Mesendoderm (in vitro differentiated cells): ENCODE results near the gene PCDHA3.
A peak's percentile ranks its signal among the peaks of the same experiment; 100 is the strongest.
"Not testable (repeated sequence)": the region's sequence is repeated elsewhere in the genome, so short reads cannot be mapped to it uniquely, and the experiment has no call there.

Experiments
- DNase-seq: peaks from one replicate; pipeline ENCODE4 v3.0.0; 2013
- H2AK5ac ChIP-seq: 2 replicates; pipeline ENCODE4 v1.6.1; 2013; ENCODE audit warnings: low read length, inconsistent platforms
- H2BK120ac ChIP-seq: 2 replicates; pipeline ENCODE4 v1.6.1; 2013; ENCODE audit warnings: low read depth, mild to moderate bottlenecking, low read length, moderate library complexity, mixed read lengths
- H2BK15ac ChIP-seq: replicated peaks from 2 replicates; pipeline ENCODE4 v1.6.1; 2013; ENCODE audit warnings: low read depth, mild to moderate bottlenecking, moderate library complexity
- H2BK5ac ChIP-seq: 2 replicates; pipeline ENCODE4 v1.6.1; 2013; ENCODE audit warnings: low read length, inconsistent platforms
- H3K18ac ChIP-seq: 2 replicates; pipeline ENCODE4 v1.6.1; 2013; ENCODE audit warnings: mild to moderate bottlenecking, low read length, mixed read lengths
- H3K23ac ChIP-seq: one replicate; pipeline ENCODE4 v1.6.1; 2013; ENCODE audit warnings: low read length
- H3K27ac ChIP-seq: 2 replicates; pipeline ENCODE4 v1.5.1; 2013; ENCODE audit warnings: low read depth, mild to moderate bottlenecking, inconsistent platforms, low read length, moderate library complexity
- H3K27me3 ChIP-seq: 2 replicates; pipeline ENCODE4 v1.6.1; 2013; ENCODE audit warnings: low read length, control low read depth, mild to moderate bottlenecking, inconsistent platforms; ENCODE audit not compliant: insufficient read depth, poor library complexity
- H3K36me3 ChIP-seq: 2 replicates; pipeline ENCODE4 v1.6.1; 2013; ENCODE audit warnings: low read length, inconsistent platforms; ENCODE audit not compliant: control insufficient read depth, insufficient read depth
- H3K4ac ChIP-seq: one replicate; pipeline ENCODE4 v1.6.1; 2013; ENCODE audit warnings: low read depth, mild to moderate bottlenecking, low read length, moderate library complexity
- H3K4me1 ChIP-seq: 2 replicates; pipeline ENCODE4 v1.6.1; 2013; ENCODE audit warnings: low read depth, low read length, inconsistent platforms; ENCODE audit not compliant: control insufficient read depth
- H3K4me2 ChIP-seq: 2 replicates; pipeline ENCODE4 v1.6.1; 2013; ENCODE audit warnings: low read length
- H3K4me3 ChIP-seq: 2 replicates; pipeline ENCODE4 v1.5.1; 2013; ENCODE audit warnings: mild to moderate bottlenecking, low read length
- H3K56ac ChIP-seq: one replicate; pipeline ENCODE4 v1.6.1; 2013; ENCODE audit warnings: low read length
- H3K79me1 ChIP-seq: 2 replicates; pipeline ENCODE4 v1.6.1; 2013; ENCODE audit warnings: low read length, inconsistent platforms
- H3K79me2 ChIP-seq: 2 replicates; pipeline ENCODE4 v1.6.1; 2013; ENCODE audit warnings: mild to moderate bottlenecking, low read length; ENCODE audit not compliant: control insufficient read depth, insufficient read depth
- H3K9ac ChIP-seq: 2 replicates; pipeline ENCODE4 v1.6.1; 2013; ENCODE audit warnings: low read length, inconsistent platforms
- H4K5ac ChIP-seq: one replicate; pipeline ENCODE4 v1.6.1; 2013; ENCODE audit warnings: low read length
- H4K8ac ChIP-seq: one replicate; pipeline ENCODE4 v1.6.1; 2013; ENCODE audit warnings: low read depth, mild to moderate bottlenecking, control low read depth, low read length, moderate library complexity
- WGBS: extraction: QIAGEN DNeasy Blood & Tissue Kit; methylation state at CpG from one replicate; pipeline ENCODE4 v1.1.7; 2013; ENCODE audit warnings: low lambda C conversion rate, missing lambda C conversion rate; ENCODE audit not compliant: insufficient coverage; ENCODE audit errors: extremely low coverage; 5-methylcytosine and 5-hydroxymethylcytosine counted together

PCDHA3 gene

DNA sequence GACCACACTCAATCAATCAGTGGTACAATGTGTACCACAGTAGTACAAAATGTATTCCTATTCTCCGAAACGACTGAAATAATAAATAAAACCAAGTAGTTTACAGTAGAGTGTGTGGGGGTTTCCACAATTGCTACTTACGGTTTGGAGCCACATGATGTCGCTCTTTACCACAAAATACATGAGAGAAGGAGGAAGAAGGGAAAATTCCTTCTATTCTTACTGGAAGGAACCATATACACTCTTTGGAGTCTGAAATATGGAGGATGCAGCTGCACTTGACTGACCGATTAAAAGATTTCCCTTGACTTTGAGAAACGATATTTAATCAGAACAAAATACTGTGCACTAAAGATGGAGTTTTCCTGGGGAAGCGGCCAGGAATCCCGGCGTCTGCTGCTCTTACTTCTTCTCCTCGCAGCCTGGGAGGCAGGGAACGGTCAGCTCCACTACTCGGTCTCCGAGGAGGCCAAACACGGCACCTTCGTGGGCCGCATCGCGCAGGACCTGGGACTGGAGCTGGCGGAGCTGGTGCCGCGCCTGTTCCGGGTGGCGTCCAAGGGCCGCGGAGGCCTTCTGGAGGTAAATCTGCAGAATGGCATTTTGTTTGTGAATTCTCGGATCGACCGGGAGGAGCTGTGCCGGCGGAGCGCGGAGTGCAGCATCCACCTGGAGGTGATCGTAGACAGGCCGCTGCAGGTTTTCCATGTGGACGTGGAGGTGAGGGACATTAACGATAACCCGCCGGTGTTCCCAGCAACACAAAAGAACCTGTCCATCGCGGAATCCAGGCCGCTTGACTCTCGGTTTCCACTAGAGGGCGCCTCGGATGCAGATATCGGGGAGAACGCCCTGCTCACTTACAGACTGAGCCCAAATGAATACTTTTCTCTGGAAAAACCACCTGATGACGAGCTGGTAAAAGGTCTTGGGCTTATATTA, 6.2 kb downstream of the PCDHA3 start, which contains the start of gene PCDHA4:
TSS of gene PCDHA4 (plus strand) at position 235 of the 942 bp plus-strand sequence.
- Histone ChIP-seq H2BK120ac (no peak within 1 kb of the TSS), H3K9ac (peak within 1 kb of the TSS; percentile 90), H3K27ac (no peak within 1 kb of the TSS), H3K56ac (peak within 1 kb of the TSS; percentile 95), H3K4me1 (no peaks in the 10 kb centered on the region), H3K79me2 (no peaks in the 10 kb centered on the region), H2AK5ac (no peak within 1 kb of the TSS), H4K8ac (no peak within 1 kb of the TSS), H3K23ac (no peak within 1 kb of the TSS), H3K18ac (no peak within 1 kb of the TSS), H4K5ac (no peak within 1 kb of the TSS), H3K4me2 (peak within 1 kb of the TSS; percentile 71), H3K4me3 (peak within 1 kb of the TSS; percentile 75), H3K79me1 (no peaks in the 10 kb centered on the region), H3K27me3 (no peaks in the 10 kb centered on the region), H2BK5ac (no peak within 1 kb of the TSS), H3K36me3 (no peaks in the 10 kb centered on the region), H3K4ac (no peak within 1 kb of the TSS), H2BK15ac (no peak within 1 kb of the TSS)
- no CpG with 5 or more reads among the region's 47 CpGs for WGBS
- DNase-seq, result peak; percentile 78

- not testable (repeated sequence) for H3K23ac ChIP-seq, H3K4me3 ChIP-seq, H3K79me1 ChIP-seq, H2BK5ac ChIP-seq, H3K56ac ChIP-seq, DNase-seq, H2BK15ac ChIP-seq, H3K27ac ChIP-seq, H3K27me3 ChIP-seq, H4K5ac ChIP-seq, H2BK120ac ChIP-seq, H3K4me1 ChIP-seq, H3K4ac ChIP-seq, H4K8ac ChIP-seq, H3K36me3 ChIP-seq, H3K18ac ChIP-seq, H3K4me2 ChIP-seq, H3K79me2 ChIP-seq, H2AK5ac ChIP-seq, H3K9ac ChIP-seq
- no CpG with 5 or more reads among the region's 62 CpGs for WGBS
These were observed 7.5 kb downstream of the PCDHA3 start for GRCh38 chr5:140808241-140808888.

DNA sequence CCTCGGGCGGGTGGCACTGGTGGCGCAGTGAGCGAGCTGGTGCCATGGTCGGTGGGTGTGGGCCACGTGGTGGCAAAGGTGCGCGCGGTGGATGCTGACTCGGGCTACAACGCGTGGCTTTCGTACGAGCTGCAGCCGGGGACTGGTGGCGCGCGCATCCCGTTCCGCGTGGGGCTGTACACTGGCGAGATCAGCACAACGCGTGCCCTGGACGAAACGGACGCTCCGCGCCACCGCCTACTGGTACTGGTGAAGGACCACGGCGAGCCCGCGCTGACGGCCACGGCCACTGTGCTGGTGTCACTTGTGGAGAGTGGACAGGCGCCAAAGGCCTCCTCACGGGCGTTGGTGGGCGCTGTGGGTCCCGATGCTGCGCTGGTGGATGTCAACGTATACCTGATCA, 8.0 kb downstream of the PCDHA3 start:
- Histone ChIP-seq H3K27me3 (no peaks in the 10 kb centered on the region), H3K23ac (no peak overlapping the region), H3K27ac (no peak overlapping the region), H3K4me1 (no peaks in the 10 kb centered on the region), H4K8ac (no peak overlapping the region), H3K79me2 (no peaks in the 10 kb centered on the region), H3K18ac (no peak overlapping the region), H3K9ac (no peak overlapping the region), H3K79me1 (no peaks in the 10 kb centered on the region), H3K36me3 (no peaks in the 10 kb centered on the region), H2BK120ac (no peak overlapping the region), H3K4ac (no peak overlapping the region), H3K4me3 (no peak overlapping the region), H4K5ac (no peak overlapping the region), H2AK5ac (no peak overlapping the region), H3K56ac (no peak overlapping the region), H2BK15ac (no peak overlapping the region), H3K4me2 (no peak overlapping the region), H2BK5ac (no peak overlapping the region)
- WGBS, result no CpG with 5 or more reads among the region's 43 CpGs
- no peak for DNase-seq

DNA sequence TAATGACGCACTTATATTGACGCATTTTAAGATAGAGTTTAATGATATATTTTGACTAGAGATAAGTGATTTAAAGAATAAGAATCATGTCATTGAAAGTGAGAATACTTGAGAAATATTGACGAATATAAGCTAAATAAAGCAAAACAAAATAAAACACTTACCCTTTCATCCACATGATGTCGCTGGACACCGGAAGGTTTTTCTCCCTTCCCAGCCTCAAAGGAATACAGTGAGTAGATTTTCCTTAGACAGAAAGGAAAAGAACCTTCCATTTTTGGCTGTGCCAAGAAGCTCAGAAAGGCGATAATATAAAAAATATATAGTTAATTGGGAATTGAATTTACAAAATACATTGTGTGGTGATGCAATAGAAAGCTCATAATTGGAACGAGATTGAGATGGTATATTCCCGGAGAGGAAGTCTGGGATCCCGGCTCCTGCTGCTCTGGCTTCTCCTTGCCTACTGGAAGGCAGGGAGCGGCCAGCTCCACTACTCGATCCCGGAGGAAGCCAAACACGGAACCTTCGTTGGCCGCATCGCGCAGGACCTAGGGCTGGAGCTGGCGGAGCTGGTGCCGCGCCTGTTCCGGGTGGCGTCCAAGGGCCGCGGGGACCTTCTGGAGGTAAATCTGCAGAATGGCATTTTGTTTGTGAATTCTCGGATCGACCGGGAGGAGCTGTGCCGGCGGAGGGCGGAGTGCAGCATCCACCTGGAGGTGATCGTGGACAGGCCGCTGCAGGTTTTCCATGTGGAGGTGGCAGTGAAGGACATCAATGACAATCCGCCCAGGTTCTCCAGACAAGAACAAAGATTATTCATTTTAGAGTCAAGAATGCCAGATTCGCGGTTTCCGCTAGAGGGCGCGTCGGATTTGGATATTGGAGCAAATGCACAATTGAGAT, 20.8 kb downstream of the PCDHA3 start, which contains the start of gene PCDHA5:
TSS of gene PCDHA5 (plus strand) at position 239 of the 906 bp plus-strand sequence.
- Histone ChIP-seq H3K56ac (no peak within 1 kb of the TSS), H3K4ac (no peak within 1 kb of the TSS), H3K23ac (no peak within 1 kb of the TSS), H3K18ac (no peak within 1 kb of the TSS), H3K4me1 (no peaks in the 10 kb centered on the region), H3K36me3 (no peaks in the 10 kb centered on the region), H4K8ac (no peak within 1 kb of the TSS), H4K5ac (no peak within 1 kb of the TSS), H3K27ac (no peak within 1 kb of the TSS), H3K4me3 (no peak within 1 kb of the TSS), H2AK5ac (no peak within 1 kb of the TSS), H3K79me2 (no peaks in the 10 kb centered on the region), H2BK15ac (no peak within 1 kb of the TSS), H2BK5ac (no peak within 1 kb of the TSS), H2BK120ac (no peak within 1 kb of the TSS), H3K4me2 (no peak within 1 kb of the TSS), H3K9ac (no peak within 1 kb of the TSS), H3K27me3 (no peaks in the 10 kb centered on the region), H3K79me1 (no peaks in the 10 kb centered on the region)
- no peak for DNase-seq
- WGBS, result 100% methylated on average over 2 of the region's 39 CpGs

- Histone ChIP-seq H3K9ac (no peak overlapping the region), H4K5ac (no peak overlapping the region), H3K79me1 (no peaks in the 10 kb centered on the region), H2BK5ac (no peak overlapping the region), H3K36me3 (no peaks in the 10 kb centered on the region), H2AK5ac (no peak overlapping the region), H2BK15ac (no peak overlapping the region), H3K27me3 (no peaks in the 10 kb centered on the region), H3K4me2 (no peak overlapping the region), H3K23ac (no peak overlapping the region), H2BK120ac (no peak overlapping the region), H3K56ac (no peak overlapping the region), H4K8ac (no peak overlapping the region), H3K79me2 (no peaks in the 10 kb centered on the region), H3K4me3 (no peak overlapping the region), H3K18ac (no peak overlapping the region), H3K4ac (no peak overlapping the region), H3K27ac (no peak overlapping the region), H3K4me1 (no peaks in the 10 kb centered on the region)
- DNase-seq, result no peak
- WGBS, result no CpG with 5 or more reads among the region's 6 CpGs
These were observed 21.4 kb downstream of the PCDHA3 start for GRCh38 chr5:140822281-140822629.
